ENCODE data around the gene AATF. TPM values are rescaled to one million over a fixed set of nuclear protein-coding genes. Genes with fewer than 3 reads are reported as not detected.

Gene AATF
- total and polyA plus RNA-seq, 2 donors (not counting 1 experiment from before 2014, with no cell fraction given): 23.9 to 54.8 TPM

- Histone ChIP-seq H3K9ac (ENCODE audit: low read length) (no peak overlapping the region), H3K9me3 (ENCODE audit: control extremely low read depth in 1 of 3, control insufficient read depth in 2 of 3, insufficient read depth in 1 of 3, low read length in 2 of 3) (no peaks in the 10 kb centered on the region), H2AFZ (ENCODE audit: insufficient read depth, low read depth, low read length, poor library complexity, severe bottlenecking) (no peak overlapping the region), H3K4me3 (ENCODE audit: control extremely low read depth in 1 of 5, extremely low read depth in 1 of 5, insufficient read depth in 1 of 5, low read depth in 2 of 5, low read length in 4 of 5) (no peak overlapping the region), H4K20me1 (ENCODE audit: control insufficient read depth, insufficient read depth, low read length, poor library complexity, severe bottlenecking) (no peaks in the 10 kb centered on the region), H3K4me1 (ENCODE audit: control insufficient read depth in 2 of 2, insufficient read depth in 2 of 2, low read length in 2 of 2) (peaks cover 5 to 10% of the 10 kb centered on the region in 2 donors), H3K4me2 (replicated peaks; ENCODE audit: low read depth, low read length, poor library complexity, severe bottlenecking) (no peak overlapping the region), H3K79me2 (ENCODE audit: control insufficient read depth, insufficient read depth, low read length) (no peaks in the 10 kb centered on the region), H3K27ac (ENCODE audit: low read length in 2 of 2) (no peak overlapping the region), H3K27me3 (replicated peaks in 1 of 4; ENCODE audit: control extremely low read depth in 1 of 4, control insufficient read depth in 3 of 4, insufficient read depth in 4 of 4, low read length in 3 of 4) (no peaks in the 10 kb centered on the region), H3K36me3 (replicated peaks in 1 of 2; ENCODE audit: control extremely low read depth in 1 of 2, control insufficient read depth in 1 of 2, extremely low read depth in 1 of 2, insufficient read depth in 2 of 2, low read length in 1 of 2) (peaks cover 9 to 22% of the 10 kb centered on the region in 2 experiments)
- 100% methylated on average over 4 of the region's 4 CpGs for WGBS (ENCODE audit: insufficient coverage)
- ATAC-seq (ENCODE audit: low read depth): no peak
- intact Hi-C loops (cut with micrococcal nuclease): no loop called here
- no peaks in the 10 kb centered on the region for H3K27me3 Mint-ChIP-seq
- POLR2A ChIA-PET: no interaction called here
- DNase-seq: no peak
- H3K4me1 Mint-ChIP-seq: peaks cover 11% of the 10 kb centered on the region
- no peak overlapping the region for H3K27ac Mint-ChIP-seq
- no peaks in the 10 kb centered on the region for H3K9me3 Mint-ChIP-seq (ENCODE audit: insufficient read depth)
- no peak overlapping the region for H3K4me3 Mint-ChIP-seq
- CTCF ChIA-PET: no interaction called here
- TF ChIP-seq EZH2 (IDR thresholded peaks at IDR 0.05; ENCODE audit: borderline replicate concordance, insufficient read depth, low read depth, low read length, poor library complexity, severe bottlenecking) (no peak), CTCF (IDR thresholded peaks at IDR 0.05) (no peak)
Measured at GRCh38 chr17:37094391-37094790, 145.6 kb downstream of the AATF start.

GRCh38 chr17:37096071-37096470 is 147.3 kb downstream of the AATF start:
- TF ChIP-seq CTCF (IDR thresholded peaks at IDR 0.05) (no peak), EZH2 (IDR thresholded peaks at IDR 0.05; ENCODE audit: borderline replicate concordance, insufficient read depth, low read depth, low read length, poor library complexity, severe bottlenecking) (no peak)
- H3K27ac Mint-ChIP-seq: no peak overlapping the region
- no peaks in the 10 kb centered on the region for H3K79me2 ChIP-seq (ENCODE audit: control insufficient read depth, insufficient read depth, low read length)
- POLR2A ChIA-PET: no interaction called here
- no peaks in the 10 kb centered on the region for H3K9me3 Mint-ChIP-seq (ENCODE audit: insufficient read depth)
- no peaks in the 10 kb centered on the region for H3K4me1 Mint-ChIP-seq
- H2AFZ ChIP-seq (ENCODE audit: insufficient read depth, low read depth, low read length, poor library complexity, severe bottlenecking): no peak overlapping the region
- no peaks in the 10 kb centered on the region for H3K27me3 ChIP-seq (replicated peaks in 1 of 4; ENCODE audit: control extremely low read depth in 1 of 4, control insufficient read depth in 3 of 4, insufficient read depth in 4 of 4, low read length in 3 of 4)
- 100% methylated on average over 2 of the region's 2 CpGs for WGBS (ENCODE audit: insufficient coverage)
- CTCF ChIA-PET: no interaction called here
- DNase-seq: no peak
- peaks cover 9 to 22% of the 10 kb centered on the region in 2 experiments for H3K36me3 ChIP-seq (replicated peaks in 1 of 2; ENCODE audit: control extremely low read depth in 1 of 2, control insufficient read depth in 1 of 2, extremely low read depth in 1 of 2, insufficient read depth in 2 of 2, low read length in 1 of 2)
- no peak overlapping the region for H3K4me3 ChIP-seq (ENCODE audit: control extremely low read depth in 1 of 5, extremely low read depth in 1 of 5, insufficient read depth in 1 of 5, low read depth in 2 of 5, low read length in 4 of 5)
- no peak overlapping the region for H3K4me3 Mint-ChIP-seq
- H3K4me2 ChIP-seq (replicated peaks; ENCODE audit: low read depth, low read length, poor library complexity, severe bottlenecking): no peak overlapping the region
- no peak overlapping the region for H3K27ac ChIP-seq (ENCODE audit: low read length in 2 of 2)
- no peaks in the 10 kb centered on the region for H3K4me1 ChIP-seq (ENCODE audit: control insufficient read depth in 2 of 2, insufficient read depth in 2 of 2, low read length in 2 of 2)
- H3K9me3 ChIP-seq (ENCODE audit: control extremely low read depth in 1 of 3, control insufficient read depth in 2 of 3, insufficient read depth in 1 of 3, low read length in 2 of 3): no peaks in the 10 kb centered on the region
- intact Hi-C loops (cut with micrococcal nuclease): no loop called here
- H3K27me3 Mint-ChIP-seq: no peaks in the 10 kb centered on the region
- no peaks in the 10 kb centered on the region for H4K20me1 ChIP-seq (ENCODE audit: control insufficient read depth, insufficient read depth, low read length, poor library complexity, severe bottlenecking)
- ATAC-seq (ENCODE audit: low read depth): no peak
- no peak overlapping the region for H3K9ac ChIP-seq (ENCODE audit: low read length)

Data from B cell (primary cell).